B cell (primary cell): ENCODE results near the gene WTIP. TPM values are rescaled to one million over a fixed set of nuclear protein-coding genes. Genes with fewer than 3 reads are reported as not detected.

Source experiments
- ATAC-seq: fragments of 200-7000 bp; cut with Tn5 transposase; one replicate; pipeline ENCODE4 v1.10.0; 2021; ENCODE audit warnings: low read depth, mild to moderate bottlenecking, moderate number of reproducible peaks, moderate library complexity
- CTCF ChIA-PET: fragments of 350-600 bp; sonication (Branson Sonifier 250); formaldehyde crosslinking; loops from one replicate; lab custom pipeline; 2021; ENCODE audit warnings: antibody characterized with exemption, inconsistent platforms; lab: Charles Lee
- POLR2A ChIA-PET: fragments of 350-600 bp; sonication (Branson Sonifier 250); formaldehyde crosslinking; loops from one replicate; lab custom pipeline; 2021; ENCODE audit warnings: antibody characterized with exemption; lab: Charles Lee
- DNase-seq: peaks from one replicate; pipeline ENCODE4 v3.0.0; 2013
- H2AFZ ChIP-seq: 2 replicates; pipeline ENCODE4 v1.6.1; 2012; ENCODE audit warnings: mild to moderate bottlenecking, low read depth, low read length; ENCODE audit not compliant: insufficient read depth, poor library complexity, severe bottlenecking
- H3K27ac ChIP-seq, 2 donors: 1 replicate in 1 of 2; 2 replicates in 1 of 2; pipeline ENCODE4 v1.5.1; 2012 to 2013; ENCODE audit warnings: low read length in 2 of 2, mild to moderate bottlenecking in 2 of 2, moderate library complexity in 1 of 2
- H3K27me3 ChIP-seq, 4 experiments: fragments of 200-600 bp in 1 of 4; sonication (generic) in 1 of 4; replicated peaks in 1 of 4; 1 replicate in 2 of 4; 2 replicates in 2 of 4; pipeline versions ENCODE4 v1.6.1 to v1.7.0; 2013 to 2016; ENCODE audit warnings: low read length in 3 of 4, mild to moderate bottlenecking in 2 of 4, mixed read lengths in 1 of 4, moderate library complexity in 1 of 4; ENCODE audit not compliant: insufficient read depth in 4 of 4, control insufficient read depth in 3 of 4; ENCODE audit errors: control extremely low read depth in 1 of 4
- H3K36me3 ChIP-seq, 2 experiments: replicated peaks in 1 of 2; 1 replicate in 1 of 2; 2 replicates in 1 of 2; pipeline versions ENCODE4 v1.6.1 to v1.7.1; 2013; ENCODE audit warnings: low read length in 1 of 2; ENCODE audit not compliant: insufficient read depth in 2 of 2, control insufficient read depth in 1 of 2; ENCODE audit errors: control extremely low read depth in 1 of 2, extremely low read depth in 1 of 2
- H3K4me1 ChIP-seq, 2 donors: fragments of 200-600 bp in 1 of 2; sonication (generic) in 1 of 2; 1 replicate in 1 of 2; 2 replicates in 1 of 2; pipeline versions ENCODE4 v1.5.1 to v1.6.1; 2013 to 2017; ENCODE audit warnings: low read length in 2 of 2; ENCODE audit not compliant: control insufficient read depth in 2 of 2, insufficient read depth in 2 of 2
- H3K4me2 ChIP-seq: replicated peaks from 2 replicates; pipeline ENCODE3; 2012; ENCODE audit warnings: mild to moderate bottlenecking, low read depth, low read length; ENCODE audit not compliant: poor library complexity, severe bottlenecking
- H3K4me3 ChIP-seq, 5 experiments: fragments of 200-600 bp in 1 of 5; sonication (generic) in 1 of 5; 1 replicate in 3 of 5; 2 replicates in 2 of 5; pipeline versions ENCODE4 v1.5.1 to v1.7.0; 2011 to 2016; ENCODE audit warnings: low read length in 4 of 5, mild to moderate bottlenecking in 4 of 5, low read depth in 2 of 5, control low read depth in 1 of 5, moderate library complexity in 1 of 5; ENCODE audit not compliant: insufficient read depth in 1 of 5; ENCODE audit errors: control extremely low read depth in 1 of 5, extremely low read depth in 1 of 5
- H3K79me2 ChIP-seq: fragments of 200-600 bp; sonication (generic); one replicate; pipeline ENCODE4 v1.6.0; 2016; ENCODE audit warnings: low read length; ENCODE audit not compliant: control insufficient read depth, insufficient read depth
- H3K9ac ChIP-seq: fragments of 200-600 bp; sonication (generic); 2 replicates; pipeline ENCODE4 v1.6.1; 2017; ENCODE audit warnings: mild to moderate bottlenecking, low read length, moderate library complexity
- H3K9me3 ChIP-seq, 3 donors: one replicate each; pipeline versions ENCODE4 v1.6.1 to v1.7.1; 2013; ENCODE audit warnings: low read length in 2 of 3; ENCODE audit not compliant: control insufficient read depth in 2 of 3, insufficient read depth in 1 of 3; ENCODE audit errors: control extremely low read depth in 1 of 3
- H4K20me1 ChIP-seq: 2 replicates; pipeline ENCODE4 v1.6.0; 2012; ENCODE audit warnings: mild to moderate bottlenecking, low read length; ENCODE audit not compliant: insufficient read depth, control insufficient read depth, poor library complexity, severe bottlenecking
- H3K27ac Mint-ChIP-seq: one replicate; pipeline ENCODE4 v1.8.0; 2021; ENCODE audit warnings: mixed read lengths
- H3K27me3 Mint-ChIP-seq: one replicate; pipeline ENCODE4 v1.8.0; 2021; ENCODE audit warnings: mixed read lengths
- H3K4me1 Mint-ChIP-seq: one replicate; pipeline ENCODE4 v1.8.0; 2021; ENCODE audit warnings: mixed read lengths
- H3K4me3 Mint-ChIP-seq: one replicate; pipeline ENCODE4 v1.8.0; 2021; ENCODE audit warnings: mixed read lengths
- H3K9me3 Mint-ChIP-seq: one replicate; pipeline ENCODE4 v1.8.0; 2022; ENCODE audit warnings: mixed read lengths; ENCODE audit not compliant: insufficient read depth
- CTCF ChIP-seq: fragments of 200-600 bp; IDR thresholded peaks from one replicate; pipeline ENCODE4 v1.8.0; 2022; ENCODE audit warnings: antibody characterized with exemption, mild to moderate bottlenecking
- EZH2 ChIP-seq: IDR thresholded peaks from 2 replicates; pipeline ENCODE4 v1.6.1; 2012; ENCODE audit warnings: borderline replicate concordance, low read depth, mild to moderate bottlenecking, moderate library complexity, low read length; ENCODE audit not compliant: insufficient read depth, poor library complexity, severe bottlenecking
- WGBS: methylation state at CpG from one replicate; pipeline ENCODE4 v1.1.5; 2013; ENCODE audit warnings: missing lambda C conversion rate; ENCODE audit not compliant: insufficient coverage; 5-methylcytosine and 5-hydroxymethylcytosine counted together
- intact Hi-C: fragments of 100-400 bp; cut with micrococcal nuclease; formaldehyde crosslinking; loops from one replicate; pipeline ENCODE4 v1.10.0; 2022
- polyA plus RNA-seq: library from polyadenylated mRNA; depleted of rRNA; stranded (reverse); fragments of >200 nt; gene quantifications from 2 replicates; pipeline ENCODE4 v1.2.3, GENCODE V29; 2012
- total RNA-seq, 2 donors: library from RNA; stranded (reverse); fragments of 120-200 nt in 1 of 2; gene quantifications; 1 replicate in 1 of 2; 2 replicates in 1 of 2; pipeline versions ENCODE4 v1.2.3 to v1.2.4, GENCODE V29; 2013 to 2022

WTIP gene
- total and polyA plus RNA-seq, 2 donors (not counting 1 experiment from before 2014, with no cell fraction given), result 0.18 to 0.30 TPM

GRCh38 chr19:34497112-34497805, 15.7 kb downstream of the WTIP start:
- WGBS, result 90% methylated on average over 13 of the region's 15 CpGs
- CTCF ChIA-PET, result no interaction called here
- H3K4me3 ChIP-seq, result no peak overlapping the region

More at GRCh38 chr19:34497112-34497805, 15.7 kb downstream of the WTIP start:
- Mint-ChIP-seq H3K4me3 (no peak overlapping the region), H3K9me3 (no peaks in the 10 kb centered on the region), H3K4me1 (peaks cover 8% of the 10 kb centered on the region), H3K27me3 (peaks cover 3% of the 10 kb centered on the region), H3K27ac (no peak overlapping the region)
- Histone ChIP-seq H3K9me3 (no peaks in the 10 kb centered on the region), H3K4me1 (peaks cover 12 to 23% of the 10 kb centered on the region in 2 donors), H3K9ac (no peak overlapping the region), H3K27ac (no peak overlapping the region), H4K20me1 (no peaks in the 10 kb centered on the region), H2AFZ (no peak overlapping the region), H3K27me3 (peaks cover 0 to 17% (median 4%) of the 10 kb centered on the region in 4 experiments), H3K4me2 (no peak overlapping the region), H3K36me3 (no peaks in the 10 kb centered on the region), H3K79me2 (no peaks in the 10 kb centered on the region)
- intact Hi-C loops, result no loop called here
- DNase-seq (no peak), ATAC-seq (no peak)
- POLR2A ChIA-PET, result no interaction called here
- TF ChIP-seq EZH2 (no peak), CTCF (no peak)
